ENCODE data around the gene MEGF8. TPM values are rescaled to one million over a fixed set of nuclear protein-coding genes. Genes with fewer than 3 reads are reported as not detected.

The MEGF8 gene
- total RNA-seq, 1 experiment from 2014 or later: 7.7 TPM

DNA sequence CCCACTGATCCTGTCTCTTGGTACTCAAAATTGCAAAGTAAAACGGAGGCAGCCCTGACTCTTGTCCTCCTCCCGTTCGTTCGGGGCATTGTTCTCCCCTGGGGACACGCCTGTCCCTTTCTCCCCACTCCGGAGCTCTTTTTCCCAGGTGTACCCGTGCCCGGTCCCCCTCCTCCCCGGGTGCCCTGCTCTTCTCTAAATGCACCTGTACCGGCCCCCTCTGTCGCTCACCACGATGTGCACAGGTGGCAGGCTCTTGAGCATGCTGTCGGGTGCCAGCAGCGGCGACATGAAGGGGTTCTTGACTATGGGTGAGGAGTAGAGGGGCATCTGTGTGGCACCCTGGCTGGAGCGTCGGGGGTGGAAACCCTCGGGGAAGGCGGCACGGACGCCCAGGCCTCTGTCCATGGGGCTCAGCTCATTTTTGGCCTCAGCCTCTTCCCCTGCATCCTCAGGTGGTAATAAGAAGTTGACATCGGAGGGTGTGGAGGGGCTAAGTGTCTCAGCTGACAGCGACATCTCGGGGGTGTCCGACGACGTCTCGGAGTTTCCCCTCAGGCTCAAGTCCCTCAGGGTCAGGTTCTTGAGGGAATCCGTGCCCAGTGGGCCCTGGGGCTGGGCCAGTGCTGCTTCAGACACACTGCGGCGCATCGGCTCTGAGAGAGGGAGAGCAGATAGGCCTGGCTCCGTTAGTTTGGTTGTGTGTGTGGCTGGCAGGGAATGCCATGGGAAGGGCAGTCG, 77.1 kb downstream of the MEGF8 start:
- POLR2A ChIA-PET (ENCODE audit: unreplicated experiment): interaction anchor here (0.7 kb wide), 1 partner anchor 532 kb away, joined by 4 read pairs; no protein-coding TSS in a partner anchor
- Histone ChIP-seq H3K9ac (ENCODE audit: low read length) (peak overlapping the region; percentile 59), H3F3A (ENCODE audit: low read length, unreplicated experiment) (no peaks in the 10 kb centered on the region), H3K79me2 (ENCODE audit: low read length) (peaks cover 5% of the 10 kb centered on the region), H4K20me1 (ENCODE audit: low read length) (no peaks in the 10 kb centered on the region), H3K36me3 (ENCODE audit: low read depth, low read length) (no peaks in the 10 kb centered on the region), H3K9me2 (replicated peaks; ENCODE audit: low read length) (no peaks in the 10 kb centered on the region), H3K9me3 (ENCODE audit: low read length) (no peaks in the 10 kb centered on the region), H3K4me1 (ENCODE audit: insufficient read depth, low read length) (peaks cover 4% of the 10 kb centered on the region), H3K27ac (ENCODE audit: low read length) (no peak overlapping the region), H2AFZ (ENCODE audit: low read length) (peak overlapping the region; percentile 81; the same call in 1 of the 2 replicates), H3K27me3 (ENCODE audit: low read length) (no peaks in the 10 kb centered on the region), H3K4me2 (ENCODE audit: low read length) (peak overlapping the region; percentile 92), H3K4me3 (ENCODE audit: low read length) (peak overlapping the region; percentile 80)
- DNase-seq (no peak), ATAC-seq (no peak)
- intact Hi-C loops (cut with micrococcal nuclease): no loop called here
- CTCF ChIA-PET: no interaction called here
- no TSS peak for BruUV-seq (replicated peaks)
- TF ChIP-seq, protein P1, sequence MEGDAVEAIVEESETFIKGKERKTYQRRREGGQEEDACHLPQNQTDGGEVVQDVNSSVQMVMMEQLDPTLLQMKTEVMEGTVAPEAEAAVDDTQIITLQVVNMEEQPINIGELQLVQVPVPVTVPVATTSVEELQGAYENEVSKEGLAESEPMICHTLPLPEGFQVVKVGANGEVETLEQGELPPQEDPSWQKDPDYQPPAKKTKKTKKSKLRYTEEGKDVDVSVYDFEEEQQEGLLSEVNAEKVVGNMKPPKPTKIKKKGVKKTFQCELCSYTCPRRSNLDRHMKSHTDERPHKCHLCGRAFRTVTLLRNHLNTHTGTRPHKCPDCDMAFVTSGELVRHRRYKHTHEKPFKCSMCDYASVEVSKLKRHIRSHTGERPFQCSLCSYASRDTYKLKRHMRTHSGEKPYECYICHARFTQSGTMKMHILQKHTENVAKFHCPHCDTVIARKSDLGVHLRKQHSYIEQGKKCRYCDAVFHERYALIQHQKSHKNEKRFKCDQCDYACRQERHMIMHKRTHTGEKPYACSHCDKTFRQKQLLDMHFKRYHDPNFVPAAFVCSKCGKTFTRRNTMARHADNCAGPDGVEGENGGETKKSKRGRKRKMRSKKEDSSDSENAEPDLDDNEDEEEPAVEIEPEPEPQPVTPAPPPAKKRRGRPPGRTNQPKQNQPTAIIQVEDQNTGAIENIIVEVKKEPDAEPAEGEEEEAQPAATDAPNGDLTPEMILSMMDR (conservative IDR thresholded peaks at IDR 0.05; ENCODE audit: low read depth, low read length): no peak
- TF ChIP-seq EZH2 (IDR thresholded peaks at IDR 0.05; ENCODE audit: low read length, unreplicated experiment): no peak
- no peak for TF ChIP-seq EZH2phosphoT487 (IDR thresholded peaks at IDR 0.05; ENCODE audit: borderline replicate concordance, low read length)

DNA sequence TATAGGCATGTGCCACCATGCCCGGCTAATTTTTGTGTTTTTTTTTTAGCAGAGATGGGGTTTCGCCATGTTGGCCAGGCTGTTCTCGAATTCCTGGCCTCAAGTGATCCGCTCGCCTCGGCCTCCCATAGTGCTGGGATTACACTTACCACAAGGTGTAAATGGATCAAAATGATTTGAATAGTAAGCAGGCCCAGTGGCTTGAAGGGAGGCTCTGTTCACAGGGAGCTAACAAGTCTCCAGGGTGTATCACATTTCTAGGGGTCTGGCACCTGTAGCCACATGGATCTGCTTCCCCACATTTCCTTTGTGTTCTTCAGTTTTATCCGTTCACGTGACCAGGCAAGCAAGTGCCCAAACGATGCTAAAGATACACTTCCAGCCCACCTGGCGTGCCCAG, 78.2 kb downstream of the MEGF8 start:
- BruUV-seq (replicated peaks): no TSS peak
- no peaks in the 10 kb centered on the region for H3K9me3 ChIP-seq (ENCODE audit: low read length)
- H3K27ac ChIP-seq (ENCODE audit: low read length): no peak overlapping the region
- no peak overlapping the region for H3K9ac ChIP-seq (ENCODE audit: low read length)
- no peak overlapping the region for H3K4me2 ChIP-seq (ENCODE audit: low read length)
- DNase-seq (no peak), ATAC-seq (no peak)
- intact Hi-C loops (cut with micrococcal nuclease): no loop called here
- H3K36me3 ChIP-seq (ENCODE audit: low read depth, low read length): no peaks in the 10 kb centered on the region
- TF ChIP-seq EZH2phosphoT487 (IDR thresholded peaks at IDR 0.05; ENCODE audit: borderline replicate concordance, low read length): no peak
- TF ChIP-seq EZH2 (IDR thresholded peaks at IDR 0.05; ENCODE audit: low read length, unreplicated experiment): no peak
- TF ChIP-seq, protein P1 (conservative IDR thresholded peaks at IDR 0.05; ENCODE audit: low read depth, low read length): no peak
- no peak overlapping the region for H2AFZ ChIP-seq (ENCODE audit: low read length)
- H3K9me2 ChIP-seq (replicated peaks; ENCODE audit: low read length): no peaks in the 10 kb centered on the region
- H3K4me1 ChIP-seq (ENCODE audit: insufficient read depth, low read length): no peaks in the 10 kb centered on the region
- CTCF ChIA-PET: no interaction called here
- H3K79me2 ChIP-seq (ENCODE audit: low read length): no peaks in the 10 kb centered on the region
- H3F3A ChIP-seq (ENCODE audit: low read length, unreplicated experiment): no peaks in the 10 kb centered on the region
- no peak overlapping the region for H3K4me3 ChIP-seq (ENCODE audit: low read length)
- no peaks in the 10 kb centered on the region for H4K20me1 ChIP-seq (ENCODE audit: low read length)
- H3K27me3 ChIP-seq (ENCODE audit: low read length): no peaks in the 10 kb centered on the region
- POLR2A ChIA-PET (ENCODE audit: unreplicated experiment): no interaction called here

DNA sequence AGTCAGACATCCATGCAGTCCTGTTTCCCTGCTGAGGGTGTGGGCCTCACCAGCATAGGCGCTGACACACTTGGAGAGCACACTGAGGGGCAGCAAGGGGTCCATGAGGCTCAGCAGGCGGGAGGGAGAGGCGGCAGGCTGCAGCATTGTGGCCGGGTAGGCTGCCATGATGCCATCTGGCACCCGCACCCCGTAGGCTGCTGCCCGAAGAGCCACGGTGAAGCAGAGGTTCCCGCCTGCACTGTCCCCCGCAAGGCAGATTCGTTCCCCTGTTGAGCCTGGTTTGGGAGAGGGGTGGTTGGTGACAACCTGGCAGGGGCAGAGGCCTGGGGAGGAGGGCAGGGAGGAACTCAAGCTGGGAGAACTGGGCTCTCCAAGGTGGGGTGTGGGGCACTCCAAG, 80.7 kb downstream of the MEGF8 start:
- intact Hi-C loops (cut with micrococcal nuclease): no loop called here
- H3K4me2 ChIP-seq (ENCODE audit: low read length): no peak overlapping the region
- ATAC-seq: no peak
- no TSS peak for BruUV-seq (replicated peaks)
- ChIA-PET POLR2A (ENCODE audit: unreplicated experiment) (no interaction called here), CTCF (no interaction called here)
- no peaks in the 10 kb centered on the region for H3K27me3 ChIP-seq (ENCODE audit: low read length)
- H3K4me1 ChIP-seq (ENCODE audit: insufficient read depth, low read length): no peaks in the 10 kb centered on the region
- TF ChIP-seq EZH2 (IDR thresholded peaks at IDR 0.05; ENCODE audit: low read length, unreplicated experiment) (no peak), EZH2phosphoT487 (IDR thresholded peaks at IDR 0.05; ENCODE audit: borderline replicate concordance, low read length) (no peak)
- TF ChIP-seq, protein P1 (conservative IDR thresholded peaks at IDR 0.05; ENCODE audit: low read depth, low read length): no peak
- no peak overlapping the region for H3K27ac ChIP-seq (ENCODE audit: low read length)
- H3F3A ChIP-seq (ENCODE audit: low read length, unreplicated experiment): no peaks in the 10 kb centered on the region
- DNase-seq: no peak
- H3K9me2 ChIP-seq (replicated peaks; ENCODE audit: low read length): no peaks in the 10 kb centered on the region
- H2AFZ ChIP-seq (ENCODE audit: low read length): no peak overlapping the region
- no peaks in the 10 kb centered on the region for H4K20me1 ChIP-seq (ENCODE audit: low read length)
- no peaks in the 10 kb centered on the region for H3K36me3 ChIP-seq (ENCODE audit: low read depth, low read length)
- no peaks in the 10 kb centered on the region for H3K9me3 ChIP-seq (ENCODE audit: low read length)
- no peak overlapping the region for H3K9ac ChIP-seq (ENCODE audit: low read length)
- no peaks in the 10 kb centered on the region for H3K79me2 ChIP-seq (ENCODE audit: low read length)
- no peak overlapping the region for H3K4me3 ChIP-seq (ENCODE audit: low read length)
